Sigmoid colon (tissue), 7 donors: ENCODE data around the gene DLGAP3. TPM values are rescaled to one million over a fixed set of nuclear protein-coding genes. Genes with fewer than 3 reads are reported as not detected.

Source experiments
- DNase-seq: peaks from one replicate; pipeline ENCODE4 v3.0.0-alpha.2; 2019
- H3K27ac ChIP-seq, 4 donors: fragments of 200-600 bp; sonication (generic); one replicate each; pipeline ENCODE4 v1.5.1; 2016 to 2019; ENCODE audit warnings: mild to moderate bottlenecking in 1 of 4
- H3K27me3 ChIP-seq, 3 donors: fragments of 200-600 bp; sonication (generic); one replicate each; pipeline ENCODE4 v1.5.1; 2019; ENCODE audit warnings: mild to moderate bottlenecking in 1 of 3
- H3K36me3 ChIP-seq, 4 donors: fragments of 200-600 bp; sonication (generic); one replicate each; pipeline ENCODE4 v1.5.1; 2016 to 2019
- H3K4me1 ChIP-seq, 4 donors: fragments of 200-600 bp; sonication (generic); one replicate each; pipeline ENCODE4 v1.5.1; 2017 to 2019
- H3K4me3 ChIP-seq, 4 donors: fragments of 200-600 bp; sonication (generic); one replicate each; pipeline ENCODE4 v1.5.1; 2017 to 2019; ENCODE audit warnings: mild to moderate bottlenecking in 2 of 4, moderate library complexity in 1 of 4
- H3K9me3 ChIP-seq, 4 donors: fragments of 200-600 bp in 3 of 4; sonication (generic) in 3 of 4; one replicate each; pipeline versions ENCODE4 v1.5.1 to v1.6.1; 2013 to 2019
- CTCF ChIP-seq, 4 experiments: fragments of 450-650 bp in 3 of 4; fragments of 200-600 bp in 1 of 4; IDR thresholded peaks; one replicate each; pipeline ENCODE4 v1.5.1; 2016 to 2019; ENCODE audit warnings: antibody characterized with exemption in 4 of 4, mild to moderate bottlenecking in 3 of 4, moderate library complexity in 2 of 4
- EP300 ChIP-seq, 4 donors: sonication (generic); formaldehyde crosslinking; IDR thresholded peaks; one replicate each; pipeline ENCODE4 v1.6.1; 2017; ENCODE audit warnings: antibody characterized with exemption in 4 of 4
- POLR2A ChIP-seq, 2 donors: fragments of 450-650 bp; IDR thresholded peaks; one replicate each; pipeline ENCODE4 v1.6.1; 2016; ENCODE audit warnings: antibody characterized with exemption in 2 of 2, mild to moderate bottlenecking in 2 of 2, moderate library complexity in 2 of 2
- POLR2AphosphoS5 ChIP-seq, 4 donors: sonication (generic); formaldehyde crosslinking; IDR thresholded peaks; one replicate each; pipeline ENCODE4 v1.6.1; 2017; ENCODE audit warnings: antibody characterized with exemption in 4 of 4
- WGBS, 2 donors: extraction: QIAGEN DNeasy Blood & Tissue Kit; methylation state at CpG; one replicate each; pipeline ENCODE4 v1.1.7; 2013; 5-methylcytosine and 5-hydroxymethylcytosine counted together
- intact Hi-C: fragments of 100-400 bp; cut with DNase I; formaldehyde crosslinking; loops from one replicate; pipeline ENCODE4 v1.15.1; 2023
- polyA plus RNA-seq, 3 donors: library from polyadenylated mRNA; stranded (reverse); fragments of 200-250 nt; gene quantifications; one replicate each; pipeline ENCODE4 v1.2.3, GENCODE V29; 2013
- total RNA-seq, 4 donors: library from RNA; depleted of rRNA; stranded (reverse); fragments of >200 nt; gene quantifications; one replicate each; pipeline ENCODE4 v1.1.0, GENCODE V29; 2016
- donor health status: healthy with polysubstance abuse.
- donor health status: Bipolar disorder and iron deficiency.
- donor health status: healthy.

The DLGAP3 gene
- total and polyA plus RNA-seq, 7 donors: 0.36 to 0.68 (median 0.55) TPM; not detected in 2

GRCh38 chr1:34876406-34876805, 53.0 kb downstream of the DLGAP3 start:
- no peak for DNase-seq
- TF ChIP-seq POLR2A (IDR thresholded peaks at IDR 0.05) (no peak), CTCF (IDR thresholded peaks at IDR 0.05) (no peak), POLR2AphosphoS5 (IDR thresholded peaks at IDR 0.05) (no peak), EP300 (IDR thresholded peaks at IDR 0.05) (no peak)
- Histone ChIP-seq H3K9me3 (no peaks in the 10 kb centered on the region), H3K4me1 (no peaks in the 10 kb centered on the region), H3K36me3 (no peaks in the 10 kb centered on the region), H3K4me3 (no peak overlapping the region), H3K27me3 (peaks cover 0 to 61% (median 0%) of the 10 kb centered on the region in 3 donors), H3K27ac (no peak overlapping the region)
- WGBS, 2 donors: 82 to 84% methylated on average over 7 of the region's 7 CpGs
- intact Hi-C loops: no loop called here

GRCh38 chr1:34874296-34874952, 55.0 kb downstream of the DLGAP3 start:
- H3K27ac ChIP-seq: no peak overlapping the region
- H3K4me1 ChIP-seq: no peaks in the 10 kb centered on the region
- H3K9me3 ChIP-seq: no peaks in the 10 kb centered on the region
- intact Hi-C loops: loop anchor here (2.0 kb wide), 1 partner anchor 28 kb away; no protein-coding TSS in a partner anchor
- H3K4me3 ChIP-seq: no peak overlapping the region
- H3K27me3 ChIP-seq: peaks cover 0 to 51% (median 0%) of the 10 kb centered on the region in 3 donors
- TF ChIP-seq EP300 (IDR thresholded peaks at IDR 0.05) (no peak), POLR2A (IDR thresholded peaks at IDR 0.05) (no peak), POLR2AphosphoS5 (IDR thresholded peaks at IDR 0.05) (no peak)
- 68 to 74% methylated on average over 4 of the region's 4 CpGs for WGBS, 2 donors
- no peak for DNase-seq
- H3K36me3 ChIP-seq: no peaks in the 10 kb centered on the region

GRCh38 chr1:34872133-34872503, 57.3 kb downstream of the DLGAP3 start:
- Histone ChIP-seq H3K9me3 (no peaks in the 10 kb centered on the region), H3K27me3 (peaks cover 0 to 29% (median 0%) of the 10 kb centered on the region in 3 donors), H3K36me3 (no peaks in the 10 kb centered on the region), H3K27ac (no peak overlapping the region), H3K4me1 (no peaks in the 10 kb centered on the region), H3K4me3 (no peak overlapping the region)
- no peak for DNase-seq
- 83 to 87% methylated on average over 4 of the region's 4 CpGs for WGBS, 2 donors
- no peak for TF ChIP-seq POLR2AphosphoS5 (IDR thresholded peaks at IDR 0.05)
- TF ChIP-seq POLR2A (IDR thresholded peaks at IDR 0.05): no peak
- no peak for TF ChIP-seq EP300 (IDR thresholded peaks at IDR 0.05)
- TF ChIP-seq CTCF (IDR thresholded peaks at IDR 0.05): no peak
- intact Hi-C loops: no loop called here

- WGBS, 2 donors: 65 to 71% methylated on average over 17 of the region's 17 CpGs
- peaks cover 0 to 24% (median 0%) of the 10 kb centered on the region in 3 donors for H3K27me3 ChIP-seq
- no peak overlapping the region for H3K27ac ChIP-seq
- DNase-seq: no peak
- intact Hi-C loops: no loop called here
- no peaks in the 10 kb centered on the region for H3K36me3 ChIP-seq
- no peak overlapping the region for H3K4me3 ChIP-seq
- H3K4me1 ChIP-seq: peaks cover 0 to 5% (median 4%) of the 10 kb centered on the region in 4 donors
- H3K9me3 ChIP-seq: no peaks in the 10 kb centered on the region
- TF ChIP-seq POLR2A (IDR thresholded peaks at IDR 0.05) (no peak), EP300 (IDR thresholded peaks at IDR 0.05) (no peak), POLR2AphosphoS5 (IDR thresholded peaks at IDR 0.05) (no peak), CTCF (IDR thresholded peaks at IDR 0.05) (no peak)
Observed at GRCh38 chr1:34871443-34872132, 57.9 kb downstream of the DLGAP3 start.

- Histone ChIP-seq H3K4me3 (no peak overlapping the region), H3K4me1 (peaks cover 0 to 17% (median 10%) of the 10 kb centered on the region in 4 donors), H3K36me3 (no peaks in the 10 kb centered on the region), H3K27me3 (peaks cover 0 to 15% (median 0%) of the 10 kb centered on the region in 3 donors), H3K9me3 (no peaks in the 10 kb centered on the region), H3K27ac (no peak overlapping the region)
- no peak for DNase-seq
- no peak for TF ChIP-seq CTCF (IDR thresholded peaks at IDR 0.05)
- no peak for TF ChIP-seq POLR2AphosphoS5 (IDR thresholded peaks at IDR 0.05)
- no peak for TF ChIP-seq POLR2A (IDR thresholded peaks at IDR 0.05)
- 49 to 63% methylated on average over 2 of the region's 2 CpGs for WGBS, 2 donors
- intact Hi-C loops: no loop called here
Observed at GRCh38 chr1:34870395-34870794, 59.1 kb downstream of the DLGAP3 start.
